GM19351 (cell line): ENCODE measurements around the gene TRABD2B.
"Not testable (repeated sequence)": the region's sequence is repeated elsewhere in the genome, so short reads cannot be mapped to it uniquely, and the experiment has no call there.

Experiments used
- ATAC-seq: cut with Tn5 transposase; IDR thresholded peaks from one replicate; pipeline ENCODE4 v1.9.1; 2021; ENCODE audit warnings: mild to moderate bottlenecking, moderate library complexity; ENCODE audit not compliant: unreplicated experiment

The TRABD2B gene

DNA sequence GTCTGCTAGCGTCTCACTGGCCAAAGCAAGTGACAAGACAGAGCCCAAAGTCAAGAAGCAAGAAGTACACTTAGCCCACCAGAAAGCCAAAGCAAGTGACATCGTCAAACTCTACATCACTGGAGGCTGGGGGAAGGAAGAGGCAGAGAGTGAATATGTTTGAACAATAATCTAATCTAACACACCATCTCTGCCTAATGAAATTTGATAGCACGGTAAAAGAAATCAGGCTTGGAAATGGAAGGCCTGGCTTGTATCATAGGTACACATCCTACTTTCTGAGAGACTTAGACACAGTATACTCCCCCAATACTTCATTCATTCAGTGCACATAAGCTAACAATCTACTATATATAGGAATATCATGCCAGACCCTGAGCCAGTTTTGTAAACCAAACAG, 26.3 kb downstream of the TRABD2B start:
- no peak for ATAC-seq

DNA sequence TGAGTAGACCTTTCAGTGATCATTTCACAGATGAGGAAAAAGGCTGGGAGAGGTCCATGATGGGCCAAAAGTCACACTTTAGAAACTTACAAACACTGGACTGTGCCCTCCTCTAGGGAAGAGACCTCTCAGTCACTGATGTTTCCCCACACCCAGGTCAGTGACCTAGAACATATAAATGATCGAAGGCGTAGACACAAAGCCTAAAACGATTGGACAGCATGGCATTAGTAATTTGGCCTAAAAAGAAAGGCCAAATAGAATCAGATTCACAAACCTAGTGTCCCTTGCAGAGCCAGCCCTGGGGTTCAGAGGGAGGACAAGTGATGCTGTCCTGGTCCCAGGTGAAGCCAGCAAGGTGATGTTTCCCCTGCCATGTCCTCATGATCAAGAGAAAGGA, 27.7 kb downstream of the TRABD2B start:
- no peak for ATAC-seq

DNA sequence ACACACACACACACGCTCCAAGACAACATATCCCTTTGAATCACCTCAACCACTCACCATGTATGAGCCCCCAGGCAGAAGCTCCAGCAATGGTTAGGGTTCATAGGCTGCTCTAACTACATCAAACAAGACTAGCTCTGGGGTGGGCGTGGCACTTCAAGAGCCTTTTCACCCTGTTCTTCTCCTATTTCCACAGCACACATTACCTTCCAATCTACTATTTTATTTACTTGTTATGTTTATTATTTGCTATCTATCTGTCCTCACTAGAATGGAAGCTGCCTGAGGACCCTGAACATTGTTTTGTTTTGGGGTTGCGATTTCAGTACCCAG, 28.7 kb downstream of the TRABD2B start:
- no peak for ATAC-seq

DNA sequence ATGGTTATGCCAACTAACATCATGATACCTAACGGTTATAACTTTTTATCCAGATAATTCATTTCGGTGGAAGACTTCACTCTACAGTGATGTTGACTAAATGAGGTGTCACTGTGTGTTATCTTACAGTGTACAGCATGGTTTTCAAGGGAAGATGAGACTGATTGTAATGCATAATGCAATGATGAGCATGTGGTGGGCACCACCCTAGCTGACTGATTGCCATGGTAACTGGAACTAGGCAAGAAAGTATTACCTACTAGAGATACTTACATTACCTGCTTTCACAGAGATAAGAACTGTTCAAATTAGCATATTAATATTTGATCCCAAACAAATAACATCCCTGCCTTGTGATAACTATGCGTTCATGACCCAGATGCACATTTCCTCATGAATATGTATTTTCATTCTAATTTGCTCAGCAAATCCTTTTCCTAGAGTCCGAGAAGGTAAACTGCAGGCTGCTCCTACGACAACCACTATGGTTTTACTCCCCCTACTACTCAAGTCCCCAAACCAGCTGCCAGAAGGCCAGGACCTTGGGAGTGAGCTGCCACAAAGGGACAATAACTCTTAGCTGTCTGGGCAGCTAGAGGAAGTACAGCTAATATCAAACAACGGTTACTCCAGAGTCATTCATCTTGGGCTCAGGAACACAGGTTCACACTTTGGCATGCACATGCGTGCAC, 29.2 kb downstream of the TRABD2B start:
- no peak for ATAC-seq

DNA sequence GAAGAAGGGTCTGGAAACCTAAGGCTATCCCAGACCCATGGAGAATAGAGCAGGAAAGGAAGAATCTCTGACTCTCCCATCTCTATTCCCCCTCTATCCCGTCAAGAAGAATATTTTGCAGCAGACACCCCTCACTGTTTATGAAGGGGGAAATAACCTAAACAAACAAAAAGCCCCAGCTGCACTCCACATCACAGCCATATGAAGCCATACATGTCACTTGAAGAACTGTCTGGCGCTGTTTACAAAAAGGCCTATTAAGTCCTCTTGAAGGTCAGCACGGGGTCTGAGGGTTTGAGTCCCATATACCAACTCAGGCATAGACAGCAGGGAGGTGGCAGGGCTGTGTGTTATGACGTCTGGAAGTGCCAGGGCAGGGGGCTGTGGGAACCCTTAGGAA, 31.4 kb downstream of the TRABD2B start:
- ATAC-seq, result no peak

DNA sequence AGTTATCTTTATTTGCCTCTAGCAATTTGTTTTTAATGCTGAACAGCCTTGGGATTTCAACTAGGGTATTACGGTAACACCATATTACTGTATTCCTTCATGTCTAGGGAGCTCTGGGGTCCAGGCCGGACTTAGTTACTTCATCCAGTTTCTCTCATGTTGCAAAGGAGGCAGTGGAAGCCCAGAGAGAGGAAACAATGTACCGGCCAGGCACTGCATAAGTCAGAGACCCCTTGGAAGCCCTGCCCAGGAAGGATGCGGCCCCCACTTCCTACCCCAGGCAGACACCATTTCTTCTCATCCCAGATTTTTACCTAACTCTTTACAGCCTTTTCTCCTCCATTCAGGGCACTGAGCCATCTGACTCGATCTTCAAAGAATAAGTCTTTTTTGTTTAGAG, 32.5 kb downstream of the TRABD2B start:
- no peak for ATAC-seq

DNA sequence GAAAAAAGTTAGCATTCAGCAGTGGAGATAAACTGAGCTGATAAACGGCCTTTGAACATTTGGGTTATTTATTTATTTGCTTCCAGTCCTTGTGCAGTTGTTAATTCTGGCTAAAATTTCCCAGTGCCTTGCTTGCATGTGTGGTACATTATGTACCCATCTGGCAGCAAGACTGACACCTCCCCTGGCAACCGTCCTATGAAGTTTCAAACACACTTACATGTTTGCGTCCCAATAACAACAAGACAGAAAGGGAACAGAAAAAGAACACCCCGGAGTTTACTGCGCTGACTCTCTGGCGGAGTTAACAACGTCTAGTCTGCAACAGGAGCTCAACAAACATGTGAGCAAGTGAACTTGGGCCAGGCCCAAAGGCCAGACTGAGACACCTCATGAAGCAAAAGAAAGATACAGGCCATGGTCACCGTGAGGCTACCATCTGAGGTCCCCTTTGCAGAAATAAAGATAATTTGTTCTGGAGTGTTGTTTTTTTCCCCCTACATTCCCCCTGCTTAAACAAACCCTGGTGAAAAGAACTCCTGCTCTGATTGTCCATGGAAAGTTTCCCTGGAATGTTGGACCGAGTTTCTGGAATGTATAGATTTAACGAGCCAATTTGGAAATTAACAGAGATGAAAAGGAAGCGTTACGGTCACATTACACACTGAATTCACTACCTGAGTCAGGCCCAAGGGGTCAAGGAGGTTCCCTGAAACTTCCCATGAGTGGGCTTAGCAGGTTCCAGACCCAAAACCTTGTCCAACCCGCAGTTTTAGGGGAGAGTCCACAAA, 33.4 kb downstream of the TRABD2B start:
- no peak for ATAC-seq

DNA sequence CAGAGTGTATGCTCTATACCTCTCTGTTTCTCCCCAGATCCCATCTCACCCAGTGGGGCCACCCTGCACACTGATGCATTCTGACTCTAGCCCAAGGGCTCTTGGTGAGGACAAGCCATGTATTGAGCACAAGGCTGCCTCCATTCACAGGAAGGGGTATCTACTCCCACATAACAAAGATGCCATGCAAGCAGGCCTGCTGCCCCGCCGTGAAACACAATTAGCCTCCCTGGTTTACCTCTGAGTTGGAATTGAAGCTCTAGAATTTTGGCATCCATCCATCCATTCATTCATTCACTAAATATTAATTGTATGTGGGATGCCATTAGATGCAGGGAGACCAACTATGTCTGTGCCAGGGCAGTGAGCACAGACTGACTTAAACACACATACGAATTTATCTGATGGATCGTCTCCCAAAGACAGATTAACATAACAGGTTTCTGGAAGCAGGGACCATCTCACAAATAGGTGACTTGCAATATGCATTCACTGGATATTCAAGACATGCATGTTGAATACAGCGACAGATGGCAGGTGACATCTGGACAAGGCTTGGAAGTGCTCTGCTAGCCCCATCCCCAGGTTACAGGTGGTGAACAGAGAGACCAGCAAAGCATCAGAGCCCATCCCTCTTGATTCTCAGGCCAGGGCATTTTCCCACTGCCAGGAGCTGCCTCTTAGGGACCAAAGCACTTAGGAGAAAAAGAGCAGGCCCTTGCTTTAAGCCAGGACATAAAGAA, 34.3 kb downstream of the TRABD2B start:
- ATAC-seq, result no peak

DNA sequence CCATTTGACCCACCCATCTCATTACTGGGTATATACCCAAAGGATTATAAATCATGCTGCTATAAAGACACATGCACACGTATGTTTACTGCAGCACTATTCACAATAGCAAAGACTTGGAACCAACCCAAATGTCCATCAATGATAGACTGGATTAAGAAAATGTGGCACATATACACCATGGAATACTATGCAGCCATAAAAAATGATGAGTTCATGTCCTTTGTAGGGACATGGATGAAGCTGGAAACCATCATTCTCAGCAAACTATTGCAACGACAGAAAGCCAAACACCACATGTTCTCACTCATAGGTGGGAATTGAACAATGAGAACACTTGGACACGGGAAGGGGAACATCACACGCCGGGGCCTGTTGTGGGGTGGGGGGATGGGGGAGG, 35.4 kb downstream of the TRABD2B start:
- not testable (repeated sequence) for ATAC-seq

DNA sequence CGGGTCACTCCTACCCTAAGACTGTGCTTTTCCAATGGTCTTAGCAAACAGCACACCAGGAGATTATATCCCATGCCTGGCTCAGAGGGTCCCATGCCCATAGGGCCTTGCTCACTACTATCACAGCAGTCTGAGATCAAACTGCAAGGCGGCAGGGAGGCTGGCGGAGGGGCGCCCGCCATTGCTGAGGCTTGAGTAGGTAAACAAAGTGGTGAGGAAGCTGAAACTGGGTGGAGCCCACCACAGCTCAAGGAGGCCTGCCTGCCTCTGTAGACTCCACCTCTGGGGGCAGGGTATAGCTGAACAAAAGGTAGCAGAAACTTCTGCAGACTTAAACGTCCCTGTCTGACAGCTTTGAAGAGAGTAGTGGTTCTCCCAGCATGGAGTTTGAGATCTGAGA, 40.7 kb downstream of the TRABD2B start:
- not testable (repeated sequence) for ATAC-seq

DNA sequence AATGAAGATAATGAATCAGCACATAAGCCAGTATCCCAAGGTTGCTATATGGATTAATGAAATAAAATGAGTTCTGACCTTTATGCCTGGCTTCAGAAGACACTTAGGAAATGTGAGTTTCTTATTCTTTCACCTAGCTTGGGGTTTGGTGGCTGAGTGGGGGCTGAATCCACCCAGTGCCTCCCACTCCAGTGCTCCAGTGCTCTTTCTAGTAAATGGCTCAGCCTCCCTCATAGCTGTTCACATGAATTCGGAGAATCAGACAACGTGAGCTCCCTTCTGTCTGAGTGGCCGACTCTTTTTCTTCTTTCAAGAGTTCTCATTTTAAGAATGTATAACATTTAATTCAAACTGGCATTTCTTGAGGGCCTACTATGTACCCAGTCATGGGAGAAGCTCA, 43.5 kb downstream of the TRABD2B start:
- ATAC-seq, result no peak

DNA sequence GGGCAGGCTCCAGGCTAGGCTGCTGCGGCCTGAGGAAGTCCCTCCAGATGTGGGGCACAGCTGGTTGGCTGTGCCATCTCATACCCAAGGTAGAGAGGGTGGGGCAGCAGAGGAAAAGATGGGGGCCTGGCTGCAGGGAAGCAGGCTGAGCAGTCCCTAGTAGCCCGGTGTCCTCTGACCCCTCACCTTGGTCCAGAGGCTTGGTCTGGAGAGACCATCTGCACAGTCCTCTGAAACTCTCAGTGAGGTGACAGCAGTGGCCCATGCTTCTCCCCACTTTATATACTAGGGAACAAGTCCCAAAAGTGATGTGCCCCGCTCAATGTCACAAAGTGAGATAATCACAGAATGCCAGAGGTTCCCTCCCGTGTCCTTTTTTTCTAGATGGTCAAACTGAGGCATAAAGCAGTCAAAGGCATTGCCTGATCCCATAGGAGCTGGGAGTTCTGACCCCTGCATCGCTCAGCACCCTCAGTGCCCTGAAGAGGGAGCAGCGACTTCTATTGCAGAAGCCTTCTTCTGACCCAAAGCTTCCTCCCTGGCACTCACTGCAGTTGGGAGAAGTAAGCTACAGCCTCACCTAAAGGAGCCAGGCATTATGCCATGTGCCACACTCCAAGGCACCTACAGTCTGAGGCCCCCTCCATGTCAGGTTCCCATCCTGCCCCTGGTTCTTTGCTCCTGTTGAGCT, 45.5 kb downstream of the TRABD2B start:
- ATAC-seq, result no peak

DNA sequence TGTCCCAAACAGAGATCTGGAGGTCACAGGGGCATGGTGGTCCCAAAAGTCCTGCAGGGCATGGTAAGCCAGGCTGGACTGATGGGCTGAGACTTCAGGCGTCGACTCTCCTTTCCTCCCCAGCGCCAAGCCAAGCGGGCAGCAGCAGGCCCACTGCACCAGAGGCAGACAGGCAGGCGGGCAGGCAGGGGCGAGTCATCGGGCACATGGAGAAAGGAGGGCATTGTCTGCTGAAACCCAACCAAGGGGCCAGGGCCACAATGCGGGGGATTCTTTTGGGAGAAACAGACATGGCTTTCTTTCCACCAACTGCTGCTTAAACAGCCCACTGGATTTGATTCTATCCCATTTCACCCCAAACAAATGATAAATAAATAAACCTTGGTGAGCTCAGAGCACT, 46.2 kb downstream of the TRABD2B start:
- ATAC-seq, result no peak

DNA sequence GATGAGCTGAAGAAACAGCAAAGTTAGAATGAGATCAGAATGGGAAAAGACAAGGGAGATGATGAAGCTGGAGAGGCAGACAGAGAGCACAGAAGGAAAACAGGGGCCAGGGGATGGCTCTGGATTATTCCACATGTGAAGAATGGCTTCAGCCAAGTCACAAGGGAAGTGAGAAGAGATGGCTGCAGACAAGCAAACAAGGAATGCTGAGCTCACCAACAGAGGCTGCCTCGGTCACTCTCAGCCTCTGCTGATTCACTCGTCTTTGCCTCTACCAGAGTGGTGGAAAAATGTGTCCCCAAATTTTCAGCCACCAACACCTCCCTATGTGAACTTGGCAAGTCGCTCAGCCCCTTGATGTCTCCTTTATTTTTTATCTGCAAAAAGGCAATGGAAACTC, 46.7 kb downstream of the TRABD2B start:
- ATAC-seq, result no peak

DNA sequence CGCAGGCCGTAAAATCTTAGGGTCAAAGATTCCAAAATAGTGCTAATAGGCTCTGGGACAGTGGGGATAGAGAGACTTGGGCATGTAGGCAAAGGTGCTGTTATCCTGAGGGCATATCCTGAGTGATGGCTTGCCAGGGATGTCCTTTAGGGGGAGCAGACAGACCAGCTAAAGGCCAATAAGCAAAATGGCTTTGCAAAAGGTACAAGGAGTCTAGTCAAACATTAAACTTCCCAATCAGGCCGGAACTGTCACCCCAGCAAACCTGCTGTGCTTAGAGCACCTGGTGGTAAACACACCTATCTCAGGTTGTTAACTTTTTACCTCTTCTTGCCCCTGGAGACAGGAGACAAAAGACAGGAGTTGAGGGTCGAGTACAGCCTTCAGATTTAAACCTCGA, 49.1 kb downstream of the TRABD2B start:
- ATAC-seq, result no peak

DNA sequence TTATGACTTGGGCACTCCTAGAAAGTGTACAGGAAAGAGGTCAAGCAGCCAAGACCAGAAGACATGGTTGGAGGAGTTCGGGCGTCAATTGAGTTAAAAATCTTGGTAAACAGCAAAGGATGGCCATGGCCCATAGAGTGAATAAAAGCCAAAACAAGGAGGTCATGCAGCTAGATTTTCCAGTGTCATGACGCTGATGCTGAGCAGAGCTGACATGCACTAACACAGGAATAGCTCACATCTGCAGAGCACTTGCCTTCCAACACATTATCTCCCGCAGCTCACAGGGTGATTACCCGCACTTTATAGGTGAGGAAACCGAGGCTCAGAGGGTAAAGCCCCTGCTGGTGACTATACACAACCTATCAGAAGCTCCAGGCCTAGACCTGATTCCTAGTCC, 49.7 kb downstream of the TRABD2B start:
- ATAC-seq, result no peak

DNA sequence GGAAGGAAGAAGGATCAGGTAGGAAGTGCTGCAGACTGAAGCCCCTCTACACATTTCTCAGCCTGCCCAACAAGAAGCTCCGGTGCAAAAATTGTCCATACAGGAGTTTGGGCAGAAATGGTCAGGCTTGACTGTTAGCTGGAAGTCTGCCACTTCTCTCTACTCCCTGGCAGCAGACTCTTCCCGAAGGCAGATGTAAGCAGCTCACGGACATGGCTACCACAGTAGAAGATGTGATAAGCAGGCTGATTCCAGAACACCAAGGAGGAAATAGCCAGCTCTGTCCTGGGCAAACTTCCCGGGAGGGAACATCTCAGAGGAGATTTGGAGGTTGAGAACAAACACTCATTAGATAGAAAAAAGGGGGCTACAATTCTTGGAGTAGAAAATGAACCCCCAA, 52.6 kb downstream of the TRABD2B start:
- ATAC-seq, result no peak

DNA sequence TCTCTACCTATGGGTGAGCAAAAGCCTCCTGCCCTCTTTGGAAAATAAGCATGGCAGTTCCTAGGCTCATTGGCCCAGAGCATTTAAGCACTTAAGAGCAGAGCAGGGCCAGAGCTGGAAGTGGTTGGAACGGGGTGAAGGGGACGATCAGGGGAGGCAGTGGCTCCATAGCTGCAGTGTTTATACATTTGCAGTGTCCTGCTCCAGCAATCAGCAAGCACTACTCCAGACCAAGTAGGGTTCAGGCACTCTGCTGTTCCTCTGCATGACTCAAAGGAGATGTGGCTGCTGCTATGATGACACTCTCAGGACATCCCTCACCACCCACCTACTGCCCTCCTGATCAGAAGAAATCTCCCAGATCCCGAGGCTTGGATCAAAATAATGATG, 55.0 kb downstream of the TRABD2B start:
- no peak for ATAC-seq

DNA sequence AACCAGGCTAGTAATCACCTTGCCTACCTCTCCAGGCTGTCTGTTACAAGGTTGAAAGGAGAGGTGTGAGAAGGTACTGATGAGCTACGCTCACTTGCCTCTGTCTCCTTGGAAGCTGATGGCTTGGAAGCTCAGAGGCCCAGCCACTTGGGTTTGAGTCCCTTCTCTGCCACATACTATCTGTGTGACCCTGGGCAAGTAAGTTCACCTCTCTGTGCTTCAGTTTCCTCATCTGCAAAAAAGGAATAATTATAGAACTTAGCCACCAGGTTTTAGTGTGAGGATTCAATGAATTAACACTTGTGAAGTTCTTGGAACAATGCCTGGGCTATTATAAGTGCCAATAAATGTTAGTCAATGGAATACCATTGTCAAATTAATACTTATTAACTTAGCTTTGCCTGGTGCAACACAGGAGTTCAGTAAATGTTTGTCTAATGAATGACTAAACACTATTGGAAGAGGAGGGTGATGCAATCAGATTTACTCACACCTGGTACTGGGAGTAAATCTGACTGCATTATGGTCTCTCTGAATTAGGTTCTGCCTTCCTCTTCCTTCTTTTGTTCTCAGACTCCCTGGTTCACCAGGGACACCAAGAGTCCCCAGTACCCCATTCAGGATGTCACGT, 55.5 kb downstream of the TRABD2B start:
- ATAC-seq, result no peak

DNA sequence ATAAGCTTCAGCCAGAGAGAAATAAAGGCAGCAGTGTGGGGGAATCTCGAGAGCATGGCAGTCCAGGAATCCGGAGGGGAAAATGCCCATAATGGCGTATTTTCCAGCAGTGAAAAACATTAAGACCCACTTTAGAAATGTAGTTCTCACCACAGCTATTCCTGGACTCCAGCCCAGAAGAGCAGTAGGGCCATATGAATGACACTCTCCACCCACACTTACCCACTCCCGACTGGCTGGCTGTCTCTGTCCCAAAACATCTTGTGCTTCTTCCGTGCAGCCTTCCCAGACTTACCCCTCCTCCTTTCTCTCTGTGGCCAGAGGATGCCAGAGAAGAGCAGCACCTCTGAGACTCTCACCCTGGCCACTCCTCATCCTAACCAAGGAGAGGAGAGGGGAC, 56.4 kb downstream of the TRABD2B start:
- no peak for ATAC-seq

DNA sequence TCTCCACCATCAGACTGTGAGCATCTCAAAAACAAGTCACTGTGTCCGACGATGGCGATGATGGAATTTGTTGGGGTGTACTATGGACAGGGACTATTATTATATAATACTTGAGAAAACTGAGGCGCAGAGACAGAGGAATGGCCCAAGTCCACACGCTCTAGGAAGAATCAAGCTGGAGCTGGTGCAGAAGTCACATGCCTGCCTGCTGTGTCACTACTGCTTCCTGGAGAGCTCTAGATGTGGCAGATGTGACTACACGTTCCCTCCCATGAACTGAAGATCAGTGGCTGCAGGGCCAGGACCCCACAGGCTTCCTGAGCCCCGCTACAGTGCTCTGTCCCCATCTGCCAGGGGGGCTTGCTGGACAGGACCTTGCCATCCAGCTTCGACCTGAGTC, 56.9 kb downstream of the TRABD2B start:
- ATAC-seq, result no peak
